Astrocyte of the spinal cord (primary cell): ENCODE results near the gene TIMM13.
"Not testable (repeated sequence)": the region's sequence is repeated elsewhere in the genome, so short reads cannot be mapped to it uniquely, and the experiment has no call there.

Experiments used
- DNase-seq: peaks from one replicate; pipeline ENCODE4 v3.0.0; 2011; ENCODE audit warnings: low read depth, low spot score
- H3K4me3 ChIP-seq: 2 replicates; pipeline ENCODE4 v1.5.1; 2011; ENCODE audit warnings: low read depth, mild to moderate bottlenecking, low read length, moderate library complexity
- in situ Hi-C: cut with HindIII; loops from 2 replicates; pipeline ENCODE4 v1.10.0; 2017; ENCODE audit warnings: low sequenced_read_pairs
- TF ChIP-seq, protein P1 (sequence below): IDR thresholded peaks from 2 replicates; pipeline ENCODE4 v1.5.1; 2012; ENCODE audit warnings: low read depth, mild to moderate bottlenecking, low read length, inconsistent platforms

The TIMM13 gene

DNA sequence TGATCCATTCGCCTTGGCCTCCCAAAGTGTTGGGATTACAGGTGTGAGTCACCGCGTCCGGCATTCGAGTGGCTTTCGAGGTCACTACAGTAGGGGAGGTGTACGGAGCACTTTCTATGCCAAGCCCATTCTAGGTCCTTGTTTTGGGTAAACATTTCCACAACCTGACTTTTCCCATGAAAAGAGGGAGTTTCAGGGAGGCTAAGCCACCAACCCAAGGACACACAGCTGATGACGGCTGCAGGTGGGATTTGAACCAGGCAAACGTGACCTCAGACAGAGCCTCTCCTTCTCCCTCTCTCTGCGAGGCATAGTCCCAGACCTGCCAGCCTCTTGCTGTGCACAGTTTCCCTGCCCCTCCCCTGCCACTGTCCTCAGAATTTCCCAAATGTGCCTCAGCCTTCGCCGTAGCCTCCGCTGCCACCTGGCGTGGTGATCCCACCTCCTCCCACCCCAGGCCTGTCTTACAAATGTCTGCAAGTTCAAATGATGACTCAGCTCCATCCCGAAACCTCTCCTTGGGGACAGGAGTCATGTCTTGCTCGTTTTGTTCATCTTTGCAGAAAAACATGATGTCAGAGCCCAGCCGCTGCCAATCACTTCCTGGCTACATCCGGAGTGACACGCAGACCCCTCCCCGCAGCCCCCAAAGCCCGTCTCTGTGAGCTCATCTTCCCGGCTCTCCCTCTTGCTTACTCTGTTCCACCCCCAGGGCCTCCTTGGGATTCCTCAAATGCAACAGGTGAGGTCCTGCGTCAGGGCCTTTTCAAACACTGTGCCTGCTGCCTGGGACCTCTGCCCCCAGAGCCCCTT lies 41.9 kb upstream of the TIMM13 start:
- DNase-seq = peak; percentile 81

DNA sequence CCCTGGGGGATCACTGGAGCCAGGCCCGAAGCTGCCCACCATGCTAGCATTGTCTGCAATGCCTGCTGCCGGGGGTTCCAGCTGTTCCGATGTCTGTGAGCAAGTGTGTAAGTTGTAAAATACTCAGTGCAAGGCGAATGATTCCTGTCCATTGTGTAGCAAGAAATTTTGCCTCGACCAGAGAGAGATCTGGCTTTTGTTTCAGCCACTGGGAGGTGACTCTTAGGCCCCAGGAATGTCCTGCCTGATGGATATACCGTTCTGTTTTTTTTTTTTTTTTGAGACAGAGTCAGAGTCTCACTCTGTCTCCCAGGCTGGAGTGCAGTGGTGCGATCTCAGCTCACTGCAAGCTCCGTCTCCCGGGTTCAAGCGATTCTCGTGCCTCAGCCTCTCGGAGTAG lies 41.2 kb upstream of the TIMM13 start:
- no peak for DNase-seq
- in situ Hi-C loops = no loop called here
- TF ChIP-seq, protein P1, sequence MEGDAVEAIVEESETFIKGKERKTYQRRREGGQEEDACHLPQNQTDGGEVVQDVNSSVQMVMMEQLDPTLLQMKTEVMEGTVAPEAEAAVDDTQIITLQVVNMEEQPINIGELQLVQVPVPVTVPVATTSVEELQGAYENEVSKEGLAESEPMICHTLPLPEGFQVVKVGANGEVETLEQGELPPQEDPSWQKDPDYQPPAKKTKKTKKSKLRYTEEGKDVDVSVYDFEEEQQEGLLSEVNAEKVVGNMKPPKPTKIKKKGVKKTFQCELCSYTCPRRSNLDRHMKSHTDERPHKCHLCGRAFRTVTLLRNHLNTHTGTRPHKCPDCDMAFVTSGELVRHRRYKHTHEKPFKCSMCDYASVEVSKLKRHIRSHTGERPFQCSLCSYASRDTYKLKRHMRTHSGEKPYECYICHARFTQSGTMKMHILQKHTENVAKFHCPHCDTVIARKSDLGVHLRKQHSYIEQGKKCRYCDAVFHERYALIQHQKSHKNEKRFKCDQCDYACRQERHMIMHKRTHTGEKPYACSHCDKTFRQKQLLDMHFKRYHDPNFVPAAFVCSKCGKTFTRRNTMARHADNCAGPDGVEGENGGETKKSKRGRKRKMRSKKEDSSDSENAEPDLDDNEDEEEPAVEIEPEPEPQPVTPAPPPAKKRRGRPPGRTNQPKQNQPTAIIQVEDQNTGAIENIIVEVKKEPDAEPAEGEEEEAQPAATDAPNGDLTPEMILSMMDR = no peak
- no peak overlapping the region for H3K4me3 ChIP-seq

More for the DNA sequence above, 41.9 kb upstream of the TIMM13 start:
- TF ChIP-seq, protein P1 = no peak
- in situ Hi-C loops = no loop called here
- H3K4me3 ChIP-seq = no peak overlapping the region

DNA sequence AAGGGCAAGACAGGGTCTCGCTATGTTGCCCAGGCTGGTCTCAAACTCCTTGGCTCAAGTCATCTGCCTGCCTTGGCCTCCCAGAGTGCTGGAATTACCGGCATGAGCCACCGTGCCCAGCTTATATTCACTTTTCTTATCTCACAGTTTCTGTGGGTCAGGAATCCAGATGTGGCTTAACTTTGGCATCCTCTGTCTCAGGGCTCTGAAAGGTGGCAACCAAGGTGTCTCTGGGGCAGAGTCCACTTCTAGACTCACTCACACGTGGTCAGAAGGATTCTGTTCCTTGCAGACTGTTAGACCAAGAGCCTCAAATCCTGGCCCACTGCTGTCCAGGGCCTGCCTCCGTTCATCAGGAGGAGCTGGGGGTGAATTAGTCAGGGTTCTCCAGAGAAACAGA lies 37.0 kb upstream of the TIMM13 start:
- DNase-seq = peak; percentile 20
- TF ChIP-seq, protein P1 = no peak
- no peak overlapping the region for H3K4me3 ChIP-seq
- in situ Hi-C loops = no loop called here

DNA sequence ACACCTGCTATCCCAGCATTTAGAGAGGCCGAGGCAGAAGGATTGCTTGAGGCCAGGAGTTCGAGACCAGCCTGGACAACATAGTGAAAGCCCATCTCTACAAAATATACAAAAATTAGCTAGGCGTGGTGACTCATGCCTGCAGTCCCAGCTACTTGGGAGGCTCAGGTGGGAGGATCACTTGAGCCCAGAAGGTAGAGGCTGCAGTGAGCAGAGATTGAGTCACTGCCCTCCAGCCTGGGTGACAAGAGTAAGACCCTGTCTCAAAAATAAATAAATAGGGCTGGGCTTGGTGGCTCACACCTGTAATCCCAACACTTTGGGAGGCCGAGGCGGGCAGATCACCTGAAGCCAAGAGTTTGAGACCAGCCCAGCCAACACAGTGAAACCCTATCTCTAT lies 36.3 kb upstream of the TIMM13 start:
- H3K4me3 ChIP-seq, in situ Hi-C loops, DNase-seq: not testable (repeated sequence)

DNA sequence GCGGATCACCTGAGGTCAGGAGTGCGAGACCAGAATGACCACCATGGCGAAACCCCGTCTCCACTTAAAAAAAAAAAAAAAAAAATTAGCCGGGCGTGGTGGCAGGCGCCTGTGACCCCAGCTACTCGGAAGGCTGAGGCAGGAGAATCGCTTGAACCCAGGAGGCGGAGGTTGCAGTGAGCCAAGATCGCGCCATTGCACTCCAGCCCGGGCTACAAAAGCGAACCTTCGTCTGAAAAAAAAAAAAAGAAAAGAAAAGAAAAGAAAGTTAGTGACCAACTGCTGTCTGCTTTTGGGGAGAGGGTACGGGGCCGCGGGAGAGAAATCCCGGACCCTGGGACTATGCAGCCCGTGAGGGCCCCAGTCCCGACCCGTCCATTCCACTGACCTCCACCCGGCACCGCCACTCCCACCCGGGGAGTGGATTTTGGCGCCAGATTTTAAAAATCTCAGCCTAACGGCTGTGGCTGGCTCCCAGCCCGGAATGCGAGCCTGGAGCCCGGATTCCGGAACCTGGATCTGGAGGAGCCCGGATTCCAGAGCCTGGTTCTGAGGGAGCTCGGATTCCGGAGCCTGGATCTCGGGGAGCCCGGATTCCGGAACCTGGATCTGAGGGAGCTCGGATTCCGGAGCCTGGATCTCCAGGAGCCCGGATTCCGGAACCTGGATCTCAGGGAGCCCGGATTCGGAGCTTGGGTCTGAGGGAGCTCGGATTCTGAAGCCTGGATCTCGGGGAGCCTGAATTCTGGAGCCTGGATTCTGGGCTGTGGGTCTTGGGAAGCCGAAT lies 35.4 kb upstream of the TIMM13 start:
- DNase-seq = peak; percentile 97
- in situ Hi-C loops = no loop called here
- TF ChIP-seq, protein P1 = no peak
- peak overlapping the region; percentile 68 for H3K4me3 ChIP-seq

DNA sequence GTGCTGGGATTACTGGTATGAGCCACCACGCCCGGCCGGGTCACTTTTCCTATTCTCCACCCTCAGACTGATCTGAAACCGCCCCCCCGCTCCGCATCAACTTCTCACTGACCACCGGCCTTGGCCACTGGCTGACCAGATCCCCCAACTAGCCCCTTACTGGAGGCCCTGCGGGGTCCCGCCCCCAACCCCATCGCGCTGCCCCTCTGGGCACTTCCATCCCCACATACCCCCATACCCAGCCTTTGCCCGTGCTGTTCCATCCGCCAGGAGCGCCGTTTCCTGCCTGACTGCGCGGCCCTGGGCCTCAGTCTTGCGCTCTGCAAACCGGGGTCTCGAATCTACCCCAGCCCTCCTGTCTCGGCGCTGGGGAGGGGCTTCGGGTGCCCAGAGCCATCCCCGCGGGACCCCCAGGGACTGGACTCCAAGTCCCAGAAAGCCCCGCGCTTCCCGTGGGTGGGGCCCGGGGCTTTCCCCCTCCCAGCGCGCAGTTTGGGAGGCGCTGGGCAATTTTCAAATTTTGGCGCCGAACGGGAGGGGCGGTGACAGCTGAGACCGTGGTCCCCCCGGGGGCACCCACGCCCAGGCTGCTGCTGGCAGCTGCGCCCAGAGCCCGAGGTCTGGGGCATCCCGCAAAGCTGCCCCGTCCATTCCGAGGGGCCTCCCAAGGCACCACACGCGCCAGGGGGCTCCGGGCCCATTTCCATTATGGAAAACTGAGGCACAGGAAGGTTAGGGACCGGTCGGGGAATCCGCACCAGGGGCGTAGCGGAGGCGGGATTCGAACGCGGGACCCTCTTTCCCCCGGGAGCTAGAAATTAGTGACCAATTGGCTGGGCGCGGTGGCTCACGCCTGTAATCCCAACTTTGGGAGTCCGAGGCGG lies 34.6 kb upstream of the TIMM13 start:
- TF ChIP-seq, protein P1 = peak; percentile 39

More for the DNA sequence above, 34.6 kb upstream of the TIMM13 start:
- peak; percentile 78 for DNase-seq
- in situ Hi-C loops = no loop called here
- peak overlapping the region; percentile 68 for H3K4me3 ChIP-seq
